Esophagus squamous epithelium (tissue), 4 donors: ENCODE results near the gene SACS.

ENCODE experiments used
- POLR2A ChIP-seq, 4 donors: fragments of 450-650 bp; IDR thresholded peaks; one replicate each; pipeline ENCODE4 v1.6.1; 2017; ENCODE audit warnings: antibody characterized with exemption in 4 of 4, mild to moderate bottlenecking in 4 of 4, moderate library complexity in 3 of 4
- TF ChIP-seq, protein P1 (sequence below), 6 experiments: fragments of 450-650 bp in 4 of 6; fragments of 200-600 bp in 2 of 6; sonication (generic) in 2 of 6; IDR thresholded peaks; one replicate each; pipeline ENCODE4 v1.5.1; 2016 to 2019; ENCODE audit warnings: antibody characterized with exemption in 6 of 6, mild to moderate bottlenecking in 4 of 6, moderate library complexity in 4 of 6

DNA sequence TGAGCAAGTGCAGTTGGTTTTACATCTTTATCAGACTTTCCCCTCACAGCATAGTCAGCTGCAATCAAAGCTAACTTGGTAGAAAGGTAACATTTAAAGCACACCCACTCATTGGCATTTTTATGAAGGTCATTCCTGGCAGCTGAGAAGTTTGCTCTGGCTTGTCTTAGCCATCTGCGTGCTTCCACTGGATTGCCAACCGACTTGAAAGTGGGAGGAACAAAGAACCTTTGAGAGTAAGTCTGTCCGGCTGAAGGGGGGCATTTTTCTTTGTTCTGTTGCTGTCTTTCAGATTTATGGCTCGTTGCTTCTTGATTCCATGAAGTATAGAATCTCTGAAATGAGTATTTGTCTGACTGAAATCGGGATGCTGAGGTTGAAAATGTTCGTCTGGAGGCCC lies 103.1 kb downstream of the SACS start:
- TF ChIP-seq, protein P1, sequence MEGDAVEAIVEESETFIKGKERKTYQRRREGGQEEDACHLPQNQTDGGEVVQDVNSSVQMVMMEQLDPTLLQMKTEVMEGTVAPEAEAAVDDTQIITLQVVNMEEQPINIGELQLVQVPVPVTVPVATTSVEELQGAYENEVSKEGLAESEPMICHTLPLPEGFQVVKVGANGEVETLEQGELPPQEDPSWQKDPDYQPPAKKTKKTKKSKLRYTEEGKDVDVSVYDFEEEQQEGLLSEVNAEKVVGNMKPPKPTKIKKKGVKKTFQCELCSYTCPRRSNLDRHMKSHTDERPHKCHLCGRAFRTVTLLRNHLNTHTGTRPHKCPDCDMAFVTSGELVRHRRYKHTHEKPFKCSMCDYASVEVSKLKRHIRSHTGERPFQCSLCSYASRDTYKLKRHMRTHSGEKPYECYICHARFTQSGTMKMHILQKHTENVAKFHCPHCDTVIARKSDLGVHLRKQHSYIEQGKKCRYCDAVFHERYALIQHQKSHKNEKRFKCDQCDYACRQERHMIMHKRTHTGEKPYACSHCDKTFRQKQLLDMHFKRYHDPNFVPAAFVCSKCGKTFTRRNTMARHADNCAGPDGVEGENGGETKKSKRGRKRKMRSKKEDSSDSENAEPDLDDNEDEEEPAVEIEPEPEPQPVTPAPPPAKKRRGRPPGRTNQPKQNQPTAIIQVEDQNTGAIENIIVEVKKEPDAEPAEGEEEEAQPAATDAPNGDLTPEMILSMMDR (IDR thresholded peaks at IDR 0.05): no peak
- TF ChIP-seq POLR2A (IDR thresholded peaks at IDR 0.05): no peak
